IPS-18c (cell line): ENCODE data around the gene ING2.

ENCODE experiments used
- H3K4me3 ChIP-seq: 2 replicates; pipeline ENCODE4 v1.7.0; 2013; ENCODE audit warnings: low read depth, mild to moderate bottlenecking, low read length, moderate library complexity; ENCODE audit not compliant: insufficient read depth
- H3K9me3 ChIP-seq: one replicate; pipeline ENCODE4 v1.6.1; 2013; ENCODE audit warnings: mild to moderate bottlenecking, low read length, moderate library complexity; ENCODE audit not compliant: control insufficient read depth, insufficient read depth

ING2 gene

DNA sequence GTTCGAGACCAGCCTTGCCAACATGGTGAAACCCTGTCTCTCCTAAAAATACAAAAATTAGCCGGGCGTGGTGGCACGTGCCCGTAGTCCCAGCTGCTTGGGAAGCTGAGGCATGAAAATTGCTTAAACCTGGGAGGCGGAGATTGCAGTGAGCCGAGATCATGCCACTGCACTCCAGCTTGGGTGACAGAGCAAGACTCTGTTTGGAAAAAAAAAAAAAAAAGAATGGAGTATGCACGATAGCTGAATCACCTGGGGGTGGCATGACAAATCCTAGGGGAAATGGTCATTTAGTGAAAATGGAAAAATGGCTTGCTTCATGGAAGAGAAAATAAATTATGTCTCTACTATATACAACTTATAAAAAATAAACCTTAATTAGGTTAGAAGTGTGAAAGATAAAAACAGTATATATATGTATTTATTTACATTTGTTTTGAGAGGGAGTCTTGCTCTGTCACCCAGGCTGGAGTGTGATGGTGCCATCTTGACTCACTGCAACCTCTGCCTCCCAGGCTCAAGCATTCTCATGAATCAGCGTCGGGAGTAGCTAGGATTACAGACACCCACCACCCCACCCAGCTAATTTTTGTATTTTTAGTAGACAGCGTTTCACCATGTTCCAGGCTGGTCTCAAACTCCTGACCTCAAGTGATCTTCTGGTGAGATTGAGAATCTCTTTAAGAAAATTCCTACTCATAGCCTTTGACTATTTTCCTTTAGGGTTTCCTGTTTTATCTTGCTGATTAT, 19.3 kb upstream of the ING2 start:
- Histone ChIP-seq H3K9me3 (no peaks in the 10 kb centered on the region), H3K4me3 (no peak overlapping the region)

DNA sequence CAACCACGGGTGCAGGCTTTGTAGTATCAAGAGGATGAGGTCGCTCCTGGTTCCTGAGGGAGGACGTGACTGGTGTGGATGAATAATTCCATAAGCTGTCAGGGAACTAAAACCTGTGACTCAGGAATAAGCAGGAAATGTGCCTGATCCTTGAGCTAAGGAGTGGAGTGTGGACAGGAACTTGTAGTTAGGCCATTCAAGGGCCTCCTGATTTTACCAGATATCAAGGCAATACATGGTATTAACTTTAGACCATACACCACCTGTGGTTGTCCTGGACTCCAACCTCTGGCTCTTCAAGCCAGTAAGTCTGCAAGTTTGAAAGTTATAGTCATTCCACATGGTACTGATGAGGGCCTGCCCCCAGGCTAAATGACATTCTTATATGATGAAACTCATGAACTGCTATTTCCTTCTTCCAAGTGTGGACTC, 12.1 kb upstream of the ING2 start:
- H3K4me3 ChIP-seq = no peak overlapping the region

DNA sequence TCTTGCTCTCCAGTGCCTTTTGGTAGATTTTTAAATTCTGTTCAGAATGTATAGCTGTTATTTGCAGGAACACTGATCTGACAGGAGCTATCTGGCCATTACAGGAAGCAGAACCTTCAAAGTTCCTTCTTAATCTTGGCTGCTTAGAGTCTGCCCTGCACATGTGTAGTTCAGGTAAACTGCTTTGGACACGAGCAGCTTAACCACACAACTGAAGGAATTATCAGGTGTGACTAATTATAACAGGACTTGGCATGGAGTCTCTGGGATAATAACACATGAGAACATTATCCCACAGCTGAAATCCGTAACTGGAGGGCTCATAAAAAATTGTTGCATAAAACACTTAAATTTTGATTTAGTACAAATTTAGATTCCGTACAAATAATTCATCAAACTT, 11.6 kb upstream of the ING2 start:
- H3K4me3 ChIP-seq = no peak overlapping the region
- H3K9me3 ChIP-seq = peaks cover 5% of the 10 kb centered on the region

More for the DNA sequence above, 12.1 kb upstream of the ING2 start:
- H3K9me3 ChIP-seq = peaks cover 5% of the 10 kb centered on the region

DNA sequence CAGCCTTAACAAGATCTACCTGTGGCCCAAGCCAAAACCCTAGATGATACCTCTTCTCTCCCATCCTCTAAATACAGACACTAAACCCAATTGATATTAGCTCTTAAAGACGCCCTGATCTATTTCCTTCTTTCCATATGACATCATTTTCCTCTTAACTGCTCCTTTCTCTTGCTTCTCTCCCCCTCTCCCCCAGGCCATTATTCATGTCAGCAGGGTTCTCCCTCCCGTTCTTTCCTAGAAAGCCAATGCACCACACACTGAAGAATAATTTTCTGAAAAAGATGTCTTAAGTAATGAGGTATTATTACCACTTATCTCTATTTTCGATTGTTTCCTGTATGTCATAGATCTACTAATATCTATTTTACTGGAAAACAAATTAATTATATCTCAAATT, 9.7 kb upstream of the ING2 start:
- no peak overlapping the region for H3K4me3 ChIP-seq
- H3K9me3 ChIP-seq = peaks cover 5% of the 10 kb centered on the region

DNA sequence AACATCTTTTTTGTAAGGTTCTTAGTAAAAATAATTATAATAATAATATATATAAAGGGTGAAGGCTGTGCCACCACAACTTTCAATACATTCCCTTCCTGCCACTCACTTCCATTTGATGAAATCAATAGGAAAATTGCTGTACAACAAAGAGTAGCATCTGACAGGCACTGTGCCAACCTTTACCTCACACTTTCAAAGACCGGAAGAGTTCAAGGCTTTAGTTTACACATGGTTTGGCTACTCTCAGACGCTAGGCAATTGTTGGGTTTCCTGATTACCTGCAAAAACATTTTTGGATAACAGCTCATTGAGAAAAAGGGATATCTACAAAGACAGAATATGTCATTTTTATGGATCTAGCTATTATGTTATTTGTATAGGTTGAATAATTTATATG, 5.5 kb upstream of the ING2 start:
- Histone ChIP-seq H3K9me3 (no peaks in the 10 kb centered on the region), H3K4me3 (no peak overlapping the region)

DNA sequence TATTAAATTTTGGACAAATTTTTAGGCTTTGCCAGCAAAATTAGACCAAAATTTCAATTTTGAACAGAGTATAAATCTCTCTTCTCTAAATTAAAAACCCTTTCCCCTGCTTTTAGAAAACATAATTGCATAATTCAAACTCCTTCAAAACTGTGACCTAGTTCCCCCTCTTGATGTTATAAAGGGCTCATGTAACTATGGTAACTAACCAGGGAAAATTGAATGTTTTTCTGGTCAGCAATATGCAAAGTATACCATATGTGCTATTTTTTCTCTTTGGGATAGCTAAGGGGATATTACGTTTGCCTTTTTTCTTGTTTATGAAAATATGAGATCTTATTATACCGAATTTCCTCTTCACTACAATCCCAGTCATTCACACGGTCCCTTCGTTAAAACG, 5.1 kb upstream of the ING2 start:
- Histone ChIP-seq H3K4me3 (no peak overlapping the region), H3K9me3 (no peaks in the 10 kb centered on the region)

DNA sequence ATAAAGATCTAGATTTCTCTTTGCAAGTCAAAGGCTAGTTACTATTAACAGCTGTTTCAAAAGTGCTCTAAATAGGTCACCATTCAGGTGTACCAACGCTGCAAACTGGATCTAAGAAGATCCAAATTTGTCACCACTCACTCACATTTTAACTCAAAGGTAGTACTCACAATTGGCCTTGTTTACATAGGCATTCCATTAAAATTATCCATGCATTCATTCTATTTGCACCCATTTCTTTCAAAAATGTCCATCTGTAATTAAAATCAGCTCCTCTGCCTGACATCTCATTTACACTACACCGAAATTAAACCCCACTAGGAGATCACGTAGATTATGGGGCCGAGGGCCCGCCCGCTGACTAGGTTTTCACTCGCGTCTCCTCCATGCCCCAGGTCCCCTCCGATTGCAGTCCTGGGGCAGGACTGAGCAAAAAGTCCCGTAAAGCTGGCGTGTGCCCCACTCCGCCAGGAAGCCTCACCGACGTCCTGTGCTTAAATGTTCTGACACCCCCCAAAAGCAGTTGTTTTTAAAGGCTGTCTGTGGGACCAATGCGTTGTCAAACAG, 1.3 kb upstream of the ING2 start:
- Histone ChIP-seq H3K4me3 (peak overlapping the region; percentile 95), H3K9me3 (no peaks in the 10 kb centered on the region)

DNA sequence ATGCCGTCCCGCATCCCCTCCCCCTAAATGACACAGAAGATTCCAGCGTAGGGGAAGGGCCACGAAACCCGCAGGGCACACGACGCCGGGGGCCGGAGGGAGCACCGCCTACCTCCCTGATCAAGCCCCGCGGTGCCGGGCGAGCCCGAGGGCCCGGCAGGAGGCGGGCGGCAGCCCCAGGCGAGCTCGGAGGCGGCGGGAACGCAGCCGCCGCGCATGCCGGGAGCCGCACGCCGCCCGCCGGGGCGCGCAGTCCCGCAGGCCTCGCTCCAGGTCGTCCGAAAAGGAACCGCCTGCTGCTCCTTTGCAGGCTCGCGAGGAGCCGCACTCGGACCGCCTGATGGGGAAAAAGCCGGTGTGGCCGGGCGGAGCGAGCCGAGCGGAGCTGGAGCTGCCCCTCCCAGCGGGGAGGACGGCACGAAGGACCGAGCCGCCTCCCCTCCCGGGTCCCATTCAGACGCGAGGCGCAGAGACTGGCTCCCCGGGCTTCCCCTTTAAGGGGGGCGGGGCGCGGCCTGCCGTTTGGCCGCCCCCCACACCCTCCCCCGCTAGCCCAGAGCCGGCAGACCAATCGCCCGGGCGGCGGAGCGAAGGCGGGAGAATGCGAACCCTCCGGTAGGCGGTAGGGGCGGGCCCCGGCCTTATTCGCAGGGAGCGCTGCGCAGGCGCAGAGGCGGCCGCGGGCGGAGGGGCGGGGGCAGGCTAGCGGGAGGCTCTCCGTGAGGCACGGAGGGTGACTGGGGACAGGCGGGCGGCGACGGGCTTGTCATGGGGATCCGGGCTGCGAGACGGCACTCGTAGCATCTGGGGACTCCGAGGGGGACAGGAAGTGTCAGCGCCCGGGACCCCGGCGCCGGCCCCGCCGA, 561 bp upstream of the ING2 start:
- H3K4me3 ChIP-seq = peak overlapping the region; percentile 95
- no peaks in the 10 kb centered on the region for H3K9me3 ChIP-seq

DNA sequence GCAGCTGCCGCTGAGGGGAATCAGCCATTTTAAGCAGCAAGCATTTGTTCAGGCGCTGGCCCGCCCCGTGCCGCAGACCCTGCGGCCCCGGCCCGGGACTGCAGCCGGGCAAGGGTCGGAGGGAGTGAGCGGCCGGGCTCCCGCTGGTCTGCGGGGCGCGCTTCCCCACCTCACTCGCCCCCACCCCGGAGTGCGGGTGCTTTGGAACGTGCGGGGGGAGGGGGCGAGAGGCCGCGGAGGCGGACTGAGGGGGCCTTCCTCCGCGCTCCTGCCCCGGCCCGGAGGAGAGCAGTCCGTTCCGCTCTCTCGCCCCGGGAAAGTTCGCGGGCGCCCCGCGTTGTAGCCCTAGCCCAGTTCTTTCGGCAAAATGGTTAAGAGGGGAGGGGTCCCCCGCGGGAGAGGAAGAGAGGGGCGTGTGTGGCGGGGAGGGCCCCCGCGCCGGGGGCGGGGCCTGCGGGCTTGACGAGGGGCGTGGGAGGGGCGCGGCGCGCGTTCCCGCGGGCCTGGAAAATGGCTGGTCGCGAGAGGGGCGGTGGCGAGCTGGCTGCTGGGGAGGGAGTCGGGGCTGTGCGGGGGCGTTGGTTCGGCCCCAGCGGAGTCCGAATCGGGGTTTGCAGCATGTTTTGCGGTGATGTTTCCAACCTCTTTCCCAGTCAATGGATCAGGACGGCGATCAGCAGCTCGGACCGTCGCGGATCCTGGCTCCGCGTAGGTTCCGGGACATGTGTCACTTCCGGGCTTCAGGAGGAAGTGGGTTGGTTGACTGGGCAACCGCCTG, 942 bp downstream of the ING2 start:
- Histone ChIP-seq H3K9me3 (no peaks in the 10 kb centered on the region), H3K4me3 (peak overlapping the region; percentile 95)

DNA sequence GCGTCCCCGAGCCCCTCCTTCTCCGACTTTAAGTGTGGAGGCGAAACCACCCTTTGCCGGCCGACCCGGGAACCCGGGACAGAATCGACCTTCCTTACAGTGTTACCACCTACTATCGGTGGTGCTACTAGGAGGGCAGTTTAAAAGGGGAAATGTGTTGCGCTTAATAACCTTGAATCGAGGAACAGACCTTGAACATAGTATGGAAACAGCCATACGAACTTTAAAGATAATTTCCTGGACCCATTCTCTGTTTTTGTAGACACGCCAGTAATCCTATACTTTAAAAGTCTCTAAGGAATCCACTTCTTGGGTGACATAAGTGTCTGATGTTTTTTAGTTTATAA, 1.5 kb downstream of the ING2 start:
- Histone ChIP-seq H3K9me3 (no peaks in the 10 kb centered on the region), H3K4me3 (peak overlapping the region; percentile 95)

DNA sequence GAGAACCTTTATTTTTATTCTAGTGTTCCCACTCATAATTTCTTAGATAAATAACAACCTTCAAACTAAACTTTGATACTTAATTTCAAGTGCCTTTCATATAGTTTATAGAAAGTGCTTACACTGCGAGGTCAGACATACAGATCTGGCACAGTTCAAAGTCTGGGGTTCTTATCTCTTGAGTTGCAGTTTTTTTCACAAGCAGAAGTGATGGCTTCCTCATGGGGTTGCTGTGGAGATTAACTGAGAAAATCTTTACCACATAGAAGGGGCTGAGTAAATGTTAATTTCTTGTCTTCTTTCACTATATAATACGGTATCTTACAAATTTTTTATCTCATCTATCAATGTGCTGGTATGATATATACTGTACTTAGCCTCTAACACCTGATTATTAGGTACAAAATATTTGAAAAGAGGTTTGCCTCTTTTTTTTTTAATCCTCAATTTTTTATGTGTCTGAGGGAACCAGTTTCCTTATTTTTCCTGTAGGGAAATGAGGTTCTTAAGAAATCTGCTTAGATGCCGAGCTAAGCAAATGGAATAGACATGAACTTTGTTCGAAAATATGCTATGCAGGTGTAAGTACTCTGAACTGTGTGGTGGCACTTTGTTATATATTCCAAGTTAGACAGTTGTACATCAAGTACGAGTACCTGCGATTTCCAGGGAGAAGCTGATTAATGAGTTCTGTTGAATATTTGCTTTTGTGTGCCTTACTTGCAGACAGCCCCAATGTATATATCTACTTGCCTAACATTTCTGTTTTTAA, 3.3 kb downstream of the ING2 start:
- H3K4me3 ChIP-seq = no peak overlapping the region

DNA sequence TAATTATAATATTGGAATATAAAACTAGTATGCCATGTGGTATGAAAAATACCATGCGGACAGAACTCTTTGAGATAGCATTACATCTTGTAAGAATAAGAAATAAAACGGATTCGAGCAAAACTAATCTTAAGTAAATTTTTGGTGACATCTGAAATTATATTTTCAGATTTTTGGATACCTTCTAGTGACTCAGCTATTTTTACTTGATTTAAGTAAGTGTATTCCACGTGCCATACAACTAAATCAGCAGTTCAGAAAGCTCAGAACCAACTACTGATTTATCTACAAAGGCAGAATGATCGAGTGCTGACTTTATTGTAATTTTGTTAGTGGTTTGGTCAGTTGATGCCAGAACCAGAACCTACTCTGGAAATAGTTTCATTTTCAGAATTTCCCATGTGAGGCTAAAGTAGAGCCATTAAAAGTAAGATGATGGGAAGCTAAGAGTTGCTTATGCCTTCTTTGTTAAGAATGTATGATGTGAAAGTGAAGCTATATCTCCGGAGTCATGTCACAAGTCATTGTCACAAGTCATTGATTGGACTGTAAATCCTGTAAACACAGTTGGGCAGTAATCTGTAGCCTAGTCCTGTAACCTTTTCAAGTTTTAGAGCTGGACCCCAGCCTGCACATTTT, 4.0 kb downstream of the ING2 start:
- Histone ChIP-seq H3K9me3 (no peaks in the 10 kb centered on the region), H3K4me3 (no peak overlapping the region)

More for the DNA sequence above, 3.3 kb downstream of the ING2 start:
- no peaks in the 10 kb centered on the region for H3K9me3 ChIP-seq

DNA sequence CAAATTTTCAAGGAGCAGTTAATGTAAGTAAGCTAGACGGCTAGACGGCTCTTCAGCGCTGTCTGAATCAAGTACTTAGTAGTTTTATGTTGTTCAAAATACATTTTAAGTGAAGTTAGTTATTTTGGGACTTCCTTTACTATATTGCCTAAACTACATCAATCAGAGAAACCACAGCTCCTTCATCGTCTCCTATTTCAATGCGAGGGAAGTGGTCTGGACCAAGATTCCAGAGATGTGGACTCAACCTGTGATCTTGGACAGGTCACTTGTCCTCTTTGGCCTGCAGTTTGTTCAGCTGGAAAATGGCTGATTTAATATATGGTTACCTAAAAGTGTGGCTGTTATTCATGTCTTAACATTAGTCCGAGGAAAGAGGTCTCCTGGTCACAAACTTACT, 10.6 kb downstream of the ING2 start:
- Histone ChIP-seq H3K9me3 (no peaks in the 10 kb centered on the region), H3K4me3 (no peak overlapping the region)

DNA sequence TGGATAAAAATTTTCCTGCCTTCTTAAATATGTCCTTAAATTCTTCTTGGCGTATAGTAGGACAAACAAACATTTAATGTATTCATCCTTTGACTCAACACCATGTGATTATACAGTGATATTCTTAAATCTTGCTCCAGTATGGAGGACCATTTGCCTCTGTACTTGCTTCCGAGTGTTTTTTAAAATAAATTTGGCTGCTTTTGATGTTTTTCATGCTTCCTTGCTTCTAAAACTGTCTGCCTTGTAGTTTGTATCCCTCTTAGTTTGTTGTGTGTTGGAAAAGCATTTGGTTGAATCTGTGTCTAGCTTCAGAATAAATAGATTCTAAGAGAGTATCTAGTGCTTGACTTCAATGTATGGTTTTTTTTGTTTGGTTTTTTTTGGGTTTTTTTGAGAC, 12.3 kb downstream of the ING2 start:
- Histone ChIP-seq H3K4me3 (no peak overlapping the region), H3K9me3 (no peaks in the 10 kb centered on the region)

DNA sequence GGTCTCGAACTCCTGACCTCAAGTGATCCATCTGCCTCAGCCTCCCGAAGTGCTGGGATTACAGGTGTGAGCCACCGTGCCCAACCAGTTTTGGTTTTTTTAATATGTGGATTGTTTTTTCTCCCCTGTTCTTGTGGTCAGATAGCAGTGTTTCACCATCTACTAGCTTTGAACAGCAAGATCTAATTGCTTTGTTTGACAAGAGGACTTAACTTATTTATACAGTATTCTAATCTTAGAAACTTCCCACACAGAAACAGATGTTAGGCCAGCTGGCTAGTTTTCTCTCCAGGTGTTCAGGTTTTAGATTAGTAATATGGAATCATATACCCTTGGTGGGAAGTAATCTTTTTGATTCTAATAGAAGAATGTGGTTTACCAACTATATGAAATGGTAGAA, 12.9 kb downstream of the ING2 start:
- H3K4me3 ChIP-seq = no peak overlapping the region
- H3K9me3 ChIP-seq = no peaks in the 10 kb centered on the region

DNA sequence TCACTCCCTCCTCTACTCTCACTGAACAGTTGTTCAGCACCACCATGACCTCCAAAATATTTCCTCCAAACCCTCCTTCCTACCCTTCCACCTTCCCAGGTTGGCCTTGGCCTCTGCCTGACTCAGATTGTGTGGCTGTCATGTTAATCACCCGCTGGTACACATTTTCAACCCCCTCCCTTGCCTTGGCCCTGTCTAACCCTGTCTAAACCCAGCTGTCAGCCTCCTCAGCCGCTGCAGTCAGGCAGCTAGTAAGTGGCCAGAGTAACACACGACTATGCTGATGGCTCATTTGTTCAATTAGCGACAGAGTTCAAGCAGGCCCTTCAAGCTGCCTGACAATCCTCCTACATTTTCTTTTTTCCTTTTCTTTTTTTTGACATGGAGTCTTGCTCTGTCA, 18.0 kb downstream of the ING2 start:
- H3K9me3 ChIP-seq = no peaks in the 10 kb centered on the region
- H3K4me3 ChIP-seq = no peak overlapping the region
